ENCODE data around the gene DOK3. TPM values are rescaled to one million over a fixed set of nuclear protein-coding genes. Genes with fewer than 3 reads are reported as not detected.

DOK3 gene
- total and polyA plus RNA-seq, 2 donors (not counting 3 experiments of a cell fraction or from before 2014, with no cell fraction given), result 4.8 to 5.3 TPM

DNA sequence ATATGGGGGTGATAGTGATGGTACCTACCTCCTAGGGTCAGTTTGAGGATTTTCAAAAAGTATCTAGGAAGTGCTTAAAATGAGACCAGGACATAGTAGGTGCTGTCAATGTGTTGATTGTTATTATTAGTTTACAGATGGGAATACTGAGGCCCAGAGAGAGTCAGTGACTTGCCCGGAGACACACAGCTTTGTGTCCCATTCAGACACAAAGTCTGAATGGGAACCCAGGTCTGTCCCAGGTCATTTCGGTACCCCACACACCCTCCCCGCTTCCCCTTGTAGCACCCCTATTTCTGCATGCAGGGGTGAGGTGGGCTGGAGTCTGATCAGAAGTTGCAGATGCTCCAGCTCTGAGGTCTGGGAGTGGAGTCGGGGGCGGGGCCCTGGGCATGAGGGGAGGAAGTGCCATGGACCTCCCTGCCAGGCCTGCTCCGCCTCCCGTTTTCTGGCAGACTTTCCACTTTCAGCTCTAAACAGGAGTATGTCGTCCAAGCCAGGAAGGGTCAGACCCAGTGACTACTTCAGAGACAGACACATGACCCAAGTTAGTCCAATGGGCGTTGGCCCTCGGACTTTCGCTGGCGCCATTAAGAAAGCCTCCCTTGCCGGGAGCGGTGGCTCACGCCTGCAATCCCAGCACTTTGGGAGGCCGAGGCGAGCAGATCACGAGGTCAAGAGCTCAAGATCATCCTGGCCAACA is 32.9 kb downstream of the DOK3 start:
- peak; percentile 97 for FAIRE-seq
- TSS peak; percentile 0 for BruUV-seq (replicated peaks)
- dilution Hi-C loops (cut with MboI; ENCODE audit: extremely low pct_ligation_motif_present, low sequenced_read_pairs), result no loop called here
- Histone ChIP-seq H3K36me3 (ENCODE audit: control insufficient read depth in 2 of 2, extremely low read depth in 1 of 2, insufficient read depth in 2 of 2, low read length in 2 of 2) (no peaks in the 10 kb centered on the region), H4K20me1 (replicated peaks; ENCODE audit: control insufficient read depth, extremely low read depth, insufficient read depth, low read length) (no peaks in the 10 kb centered on the region), H3K4me2 (ENCODE audit: insufficient read depth, low read length) (no peak overlapping the region), H3K9me3 (replicated peaks; ENCODE audit: control insufficient read depth, insufficient read depth, low read length) (no peaks in the 10 kb centered on the region), H3K9ac (replicated peaks; ENCODE audit: extremely low read depth, insufficient read depth, low read length) (no peak overlapping the region), H3K27ac (ENCODE audit: insufficient read depth, low read depth, low read length) (no peak overlapping the region), H3K79me2 (ENCODE audit: control insufficient read depth, insufficient read depth, low read length) (peaks cover 13% of the 10 kb centered on the region), H3K4me1 (ENCODE audit: control insufficient read depth, extremely low read depth, insufficient read depth, low read length) (peaks cover 7% of the 10 kb centered on the region), H2AFZ (ENCODE audit: low read depth, low read length) (no peak overlapping the region), H3K27me3 (ENCODE audit: control insufficient read depth in 2 of 2, insufficient read depth in 2 of 2, low read length in 2 of 2) (no peaks in the 10 kb centered on the region), H3K9me1 (replicated peaks; ENCODE audit: control insufficient read depth, extremely low read depth, insufficient read depth, low read length) (no peaks in the 10 kb centered on the region), H3K4me3 (replicated peaks in 1 of 3; ENCODE audit: insufficient read depth in 1 of 3, low read depth in 1 of 3, low read length in 3 of 3) (no peak overlapping the region)
- intact Hi-C loops (cut with micrococcal nuclease), result loop anchor here (10.0 kb wide), 1 partner anchor 1032 kb away; the partner anchor contains the start of gene FAF2
- peak; percentile 90 for DNase-seq (ENCODE audit: low read depth, low spot score)
- POLR2A ChIA-PET, result interaction anchor here (0.9 to 2.3 kb wide), 4 partner anchors 10 to 20 kb away, joined by 3 to 17 read pairs (median 7); partner anchors contain the start of gene PDLIM7
- CTCF ChIA-PET, result interaction anchor here (0.7 to 3.3 kb wide), 11 partner anchors 10 to 86 kb away, joined by 3 to 17 read pairs (median 3); partner anchors contain the start of gene PDLIM7
- no peak for TF ChIP-seq JUN (IDR thresholded peaks at IDR 0.05; ENCODE audit: borderline replicate concordance, insufficient read depth, insufficient read length, low read depth)
- no peak for TF ChIP-seq FOS (IDR thresholded peaks at IDR 0.05; ENCODE audit: borderline replicate concordance, insufficient read depth, low read length)
- TF ChIP-seq POLR2A (IDR thresholded peaks at IDR 0.05; ENCODE audit: low read depth, low read length), result no peak
- no peak for TF ChIP-seq GATA2 (IDR thresholded peaks at IDR 0.05; ENCODE audit: insufficient read depth, insufficient read length, low read depth, low read length)
- TF ChIP-seq MYC (IDR thresholded peaks at IDR 0.05; ENCODE audit: low read depth, low read length), result no peak
- TF ChIP-seq, protein P1, sequence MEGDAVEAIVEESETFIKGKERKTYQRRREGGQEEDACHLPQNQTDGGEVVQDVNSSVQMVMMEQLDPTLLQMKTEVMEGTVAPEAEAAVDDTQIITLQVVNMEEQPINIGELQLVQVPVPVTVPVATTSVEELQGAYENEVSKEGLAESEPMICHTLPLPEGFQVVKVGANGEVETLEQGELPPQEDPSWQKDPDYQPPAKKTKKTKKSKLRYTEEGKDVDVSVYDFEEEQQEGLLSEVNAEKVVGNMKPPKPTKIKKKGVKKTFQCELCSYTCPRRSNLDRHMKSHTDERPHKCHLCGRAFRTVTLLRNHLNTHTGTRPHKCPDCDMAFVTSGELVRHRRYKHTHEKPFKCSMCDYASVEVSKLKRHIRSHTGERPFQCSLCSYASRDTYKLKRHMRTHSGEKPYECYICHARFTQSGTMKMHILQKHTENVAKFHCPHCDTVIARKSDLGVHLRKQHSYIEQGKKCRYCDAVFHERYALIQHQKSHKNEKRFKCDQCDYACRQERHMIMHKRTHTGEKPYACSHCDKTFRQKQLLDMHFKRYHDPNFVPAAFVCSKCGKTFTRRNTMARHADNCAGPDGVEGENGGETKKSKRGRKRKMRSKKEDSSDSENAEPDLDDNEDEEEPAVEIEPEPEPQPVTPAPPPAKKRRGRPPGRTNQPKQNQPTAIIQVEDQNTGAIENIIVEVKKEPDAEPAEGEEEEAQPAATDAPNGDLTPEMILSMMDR (IDR thresholded peaks at IDR 0.05; ENCODE audit: extremely low read depth in 1 of 2, insufficient read depth in 1 of 2, low read depth in 1 of 2, low read length in 2 of 2), result no peak
- TF ChIP-seq, protein P2, sequence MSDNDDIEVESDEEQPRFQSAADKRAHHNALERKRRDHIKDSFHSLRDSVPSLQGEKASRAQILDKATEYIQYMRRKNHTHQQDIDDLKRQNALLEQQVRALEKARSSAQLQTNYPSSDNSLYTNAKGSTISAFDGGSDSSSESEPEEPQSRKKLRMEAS (IDR thresholded peaks at IDR 0.05; ENCODE audit: insufficient read depth, insufficient read length), result peak; percentile 47
- TF ChIP-seq EZH2 (IDR thresholded peaks at IDR 0.05; ENCODE audit: borderline replicate concordance, low read depth, low read length, severe bottlenecking), result no peak
- TF ChIP-seq POLR2AphosphoS5 (IDR thresholded peaks at IDR 0.05; ENCODE audit: insufficient read depth, low read depth, low read length), result no peak
